ENCODE data around the gene PLA2G3.

Gene PLA2G3

DNA sequence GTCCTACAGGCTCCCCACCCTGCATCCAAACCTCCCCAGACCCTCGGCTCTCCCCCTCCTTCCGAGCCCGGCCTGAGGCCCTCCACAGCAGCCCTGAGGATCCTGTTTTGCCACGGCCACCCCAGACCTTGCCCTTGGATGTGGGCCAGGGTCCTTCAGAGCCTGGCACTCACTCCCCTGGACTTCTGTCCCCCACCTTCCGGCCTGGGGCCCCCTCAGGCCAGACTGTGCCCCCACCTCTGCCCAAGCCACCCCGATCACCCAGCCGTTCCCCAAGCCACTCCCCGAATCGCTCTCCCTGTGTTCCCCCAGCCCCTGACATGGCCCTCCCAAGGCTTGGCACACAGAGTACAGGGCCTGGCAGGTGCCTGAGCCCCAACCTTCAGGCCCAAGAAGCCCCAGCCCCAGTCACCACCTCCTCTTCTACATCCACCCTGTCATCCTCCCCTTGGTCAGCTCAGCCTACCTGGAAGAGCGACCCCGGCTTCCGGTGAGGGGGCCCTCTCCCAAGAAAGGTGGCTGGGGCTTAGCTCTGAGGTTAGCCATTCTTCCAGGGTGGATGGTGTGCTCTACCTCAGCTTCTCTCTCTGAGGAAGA lies 14.7 kb downstream of the PLA2G3 start:
- H3K27ac ChIP-seq (ENCODE audit: insufficient read depth in 1 of 2, low read depth in 1 of 2, low read length in 2 of 2, poor library complexity in 1 of 2, severe bottlenecking in 2 of 2): no peak overlapping the region
- ChIA-PET CTCF (interaction anchor here (0.9 kb wide), 1 partner anchor 30 kb away, joined by 3 read pairs; no protein-coding TSS in a partner anchor), POLR2A (no interaction called here)
- DNase-seq: no peak
- 98% methylated on average over 9 of the region's 12 CpGs for WGBS (ENCODE audit: insufficient coverage)
- H3K4me3 ChIP-seq (ENCODE audit: control insufficient read depth in 1 of 7, extremely low read depth in 1 of 7, insufficient read depth in 4 of 7, low read depth in 2 of 7, low read length in 6 of 7): no peak overlapping the region
- H3K9me3 ChIP-seq (ENCODE audit: control extremely low read depth in 1 of 5, control insufficient read depth in 4 of 5, insufficient read depth in 2 of 5, low read depth in 1 of 5, low read length in 4 of 5): no peaks in the 10 kb centered on the region
- H3K36me3 ChIP-seq (ENCODE audit: control insufficient read depth in 4 of 4, insufficient read depth in 4 of 4, low read length in 3 of 4): no peaks in the 10 kb centered on the region
- H3K4me1 ChIP-seq (ENCODE audit: control extremely low read depth in 1 of 4, control insufficient read depth in 4 of 4, insufficient read depth in 4 of 4, low read length in 3 of 4): peaks cover 0 to 5% (median 2%) of the 10 kb centered on the region in 4 experiments
- H3K27me3 ChIP-seq (replicated peaks in 2 of 5; ENCODE audit: control insufficient read depth in 4 of 5, insufficient read depth in 5 of 5, low read length in 4 of 5): no peaks in the 10 kb centered on the region

DNA sequence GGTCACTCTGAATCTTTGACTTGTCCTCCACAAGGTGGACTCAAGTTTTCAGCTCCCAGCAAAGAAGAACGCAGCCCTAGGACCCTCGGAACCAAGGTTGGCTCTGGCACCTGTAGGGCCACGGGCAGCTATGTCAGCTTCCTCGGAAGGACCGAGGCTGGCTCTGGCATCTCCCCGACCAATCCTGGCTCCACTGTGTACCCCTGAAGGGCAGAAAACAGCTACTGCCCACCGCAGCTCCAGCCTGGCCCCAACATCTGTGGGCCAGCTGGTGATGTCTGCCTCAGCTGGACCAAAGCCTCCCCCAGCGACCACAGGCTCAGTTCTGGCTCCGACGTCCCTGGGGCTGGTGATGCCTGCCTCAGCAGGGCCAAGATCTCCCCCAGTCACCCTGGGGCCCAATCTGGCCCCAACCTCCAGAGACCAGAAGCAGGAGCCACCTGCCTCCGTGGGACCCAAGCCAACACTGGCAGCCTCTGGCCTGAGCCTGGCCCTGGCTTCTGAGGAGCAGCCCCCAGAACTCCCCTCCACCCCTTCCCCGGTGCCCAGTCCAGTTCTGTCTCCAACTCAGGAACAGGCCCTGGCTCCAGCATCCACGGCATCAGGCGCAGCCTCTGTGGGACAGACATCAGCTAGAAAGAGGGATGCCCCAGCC lies 15.4 kb downstream of the PLA2G3 start:
- Histone ChIP-seq H3K4me3 (ENCODE audit: control insufficient read depth in 1 of 7, extremely low read depth in 1 of 7, insufficient read depth in 4 of 7, low read depth in 2 of 7, low read length in 6 of 7) (no peak overlapping the region), H3K9me3 (ENCODE audit: control extremely low read depth in 1 of 5, control insufficient read depth in 4 of 5, insufficient read depth in 2 of 5, low read depth in 1 of 5, low read length in 4 of 5) (no peaks in the 10 kb centered on the region), H3K27me3 (replicated peaks in 2 of 5; ENCODE audit: control insufficient read depth in 4 of 5, insufficient read depth in 5 of 5, low read length in 4 of 5) (no peaks in the 10 kb centered on the region), H3K27ac (ENCODE audit: insufficient read depth in 1 of 2, low read depth in 1 of 2, low read length in 2 of 2, poor library complexity in 1 of 2, severe bottlenecking in 2 of 2) (no peak overlapping the region), H3K4me1 (ENCODE audit: control extremely low read depth in 1 of 4, control insufficient read depth in 4 of 4, insufficient read depth in 4 of 4, low read length in 3 of 4) (peaks cover 0 to 5% (median 2%) of the 10 kb centered on the region in 4 experiments), H3K36me3 (ENCODE audit: control insufficient read depth in 4 of 4, insufficient read depth in 4 of 4, low read length in 3 of 4) (no peaks in the 10 kb centered on the region)
- ChIA-PET POLR2A (no interaction called here), CTCF (interaction anchor here (1.7 kb wide), 1 partner anchor 17 kb away, joined by 4 read pairs; no protein-coding TSS in a partner anchor)
- DNase-seq: no peak
- WGBS (ENCODE audit: insufficient coverage): 92% methylated on average over 14 of the region's 14 CpGs

DNA sequence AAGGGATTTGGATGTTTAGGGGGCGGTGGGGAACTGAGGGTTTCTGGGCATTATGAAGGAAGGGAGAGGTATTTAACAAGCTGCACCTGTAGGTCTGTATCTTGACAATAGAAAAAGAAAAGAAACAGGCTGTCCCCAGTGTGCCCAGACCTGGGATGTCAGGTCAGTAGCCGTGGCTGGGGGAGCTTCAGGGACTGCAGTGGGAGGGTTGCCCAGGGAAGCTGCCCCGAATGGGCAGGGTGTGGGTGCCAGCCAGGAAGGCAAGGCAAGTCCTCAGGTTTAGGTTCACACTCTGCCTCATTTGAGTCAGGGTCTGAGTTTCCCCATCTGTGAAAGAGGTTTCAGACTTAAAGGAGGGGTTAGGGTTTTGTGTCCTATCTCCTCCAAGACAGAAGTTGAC lies 16.0 kb downstream of the PLA2G3 start:
- no peaks in the 10 kb centered on the region for H3K9me3 ChIP-seq (ENCODE audit: control extremely low read depth in 1 of 5, control insufficient read depth in 4 of 5, insufficient read depth in 2 of 5, low read depth in 1 of 5, low read length in 4 of 5)
- no peak overlapping the region for H3K4me3 ChIP-seq (ENCODE audit: control insufficient read depth in 1 of 7, extremely low read depth in 1 of 7, insufficient read depth in 4 of 7, low read depth in 2 of 7, low read length in 6 of 7)
- DNase-seq: no peak
- H3K27me3 ChIP-seq (replicated peaks in 2 of 5; ENCODE audit: control insufficient read depth in 4 of 5, insufficient read depth in 5 of 5, low read length in 4 of 5): no peaks in the 10 kb centered on the region
- whole genome bisulfite sequencing (ENCODE audit: insufficient coverage): 88% methylated on average over 3 of the region's 3 CpGs
- no peaks in the 10 kb centered on the region for H3K36me3 ChIP-seq (ENCODE audit: control insufficient read depth in 4 of 4, insufficient read depth in 4 of 4, low read length in 3 of 4)
- POLR2A ChIA-PET: no interaction called here
- no peak overlapping the region for H3K27ac ChIP-seq (ENCODE audit: insufficient read depth in 1 of 2, low read depth in 1 of 2, low read length in 2 of 2, poor library complexity in 1 of 2, severe bottlenecking in 2 of 2)
- peaks cover 0 to 5% (median 2%) of the 10 kb centered on the region in 4 experiments for H3K4me1 ChIP-seq (ENCODE audit: control extremely low read depth in 1 of 4, control insufficient read depth in 4 of 4, insufficient read depth in 4 of 4, low read length in 3 of 4)
- CTCF ChIA-PET: interaction anchor here (1.7 kb wide), 1 partner anchor 16 kb away, joined by 4 read pairs; no protein-coding TSS in a partner anchor

DNA sequence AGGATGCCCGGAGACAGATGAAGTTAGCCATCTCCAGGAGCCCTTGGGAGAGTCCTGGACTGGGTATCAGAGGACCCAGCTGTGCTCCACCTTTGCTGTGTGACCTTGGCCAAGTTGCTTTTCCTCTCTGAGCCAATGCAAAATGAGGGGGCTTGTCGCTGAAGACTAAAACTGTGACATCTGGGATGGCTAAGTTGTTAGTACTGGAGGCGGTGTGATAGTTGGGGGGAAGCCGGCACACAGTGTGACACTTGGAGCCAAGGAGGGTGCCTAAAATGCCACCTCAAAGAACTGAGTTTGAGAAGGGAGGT lies 17.1 kb downstream of the PLA2G3 start:
- CTCF ChIA-PET: no interaction called here
- Histone ChIP-seq H3K9me3 (ENCODE audit: control extremely low read depth in 1 of 5, control insufficient read depth in 4 of 5, insufficient read depth in 2 of 5, low read depth in 1 of 5, low read length in 4 of 5) (no peaks in the 10 kb centered on the region), H3K27ac (ENCODE audit: insufficient read depth in 1 of 2, low read depth in 1 of 2, low read length in 2 of 2, poor library complexity in 1 of 2, severe bottlenecking in 2 of 2) (no peak overlapping the region), H3K4me1 (ENCODE audit: control extremely low read depth in 1 of 4, control insufficient read depth in 4 of 4, insufficient read depth in 4 of 4, low read length in 3 of 4) (peaks cover 0 to 5% (median 3%) of the 10 kb centered on the region in 4 experiments), H3K36me3 (ENCODE audit: control insufficient read depth in 4 of 4, insufficient read depth in 4 of 4, low read length in 3 of 4) (no peaks in the 10 kb centered on the region), H3K27me3 (replicated peaks in 2 of 5; ENCODE audit: control insufficient read depth in 4 of 5, insufficient read depth in 5 of 5, low read length in 4 of 5) (no peaks in the 10 kb centered on the region), H3K4me3 (ENCODE audit: control insufficient read depth in 1 of 7, extremely low read depth in 1 of 7, insufficient read depth in 4 of 7, low read depth in 2 of 7, low read length in 6 of 7) (no peak overlapping the region)
- WGBS (ENCODE audit: insufficient coverage): 95% methylated on average over 4 of the region's 4 CpGs
- POLR2A ChIA-PET: no interaction called here
- no peak for DNase-seq

DNA sequence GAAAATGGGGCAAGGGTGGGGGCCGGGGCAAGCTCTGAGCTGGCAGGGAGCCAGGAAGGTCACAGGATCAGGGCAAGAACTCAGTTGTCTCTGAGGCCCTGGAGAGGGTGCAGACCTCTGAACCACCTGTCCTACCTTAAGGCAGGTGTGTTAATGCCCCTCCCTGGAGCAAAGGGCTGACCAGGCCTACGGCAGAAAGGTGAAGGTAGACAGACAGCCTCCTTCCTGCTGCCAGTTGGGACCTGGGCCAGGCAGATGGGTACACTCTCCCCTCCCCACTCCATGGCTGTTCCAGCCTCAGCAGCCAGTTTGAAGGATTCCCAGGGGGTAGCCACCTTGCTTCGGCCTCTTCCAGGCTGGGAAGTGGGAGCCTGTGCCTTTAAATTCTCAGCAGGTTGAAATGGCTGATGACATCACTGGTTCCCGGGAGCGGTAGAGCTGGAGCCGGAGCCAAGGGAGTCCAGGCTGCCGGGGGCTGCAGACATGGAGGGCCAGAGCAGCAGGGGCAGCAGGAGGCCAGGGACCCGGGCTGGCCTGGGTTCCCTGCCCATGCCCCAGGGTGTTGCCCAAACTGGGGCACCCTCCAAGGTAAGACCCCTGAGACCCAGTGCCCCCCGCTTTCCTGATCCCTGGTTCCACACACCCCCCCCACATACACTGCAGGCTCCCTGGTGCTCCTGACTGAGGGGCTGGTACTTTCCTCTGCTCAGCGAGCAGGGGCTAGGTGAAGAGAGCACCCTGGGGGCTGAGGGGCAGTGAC lies 17.6 kb downstream of the PLA2G3 start, which contains the start of gene INPP5J:
INPP5J (plus strand) TSS at position 435 of the 760 bp plus-strand sequence; CDS start at position 484, 49 bp downstream.
- Histone ChIP-seq H3K4me3 (ENCODE audit: control insufficient read depth in 1 of 7, extremely low read depth in 1 of 7, insufficient read depth in 4 of 7, low read depth in 2 of 7, low read length in 6 of 7) (no peak within 1 kb of the TSS), H3K9me3 (ENCODE audit: control extremely low read depth in 1 of 5, control insufficient read depth in 4 of 5, insufficient read depth in 2 of 5, low read depth in 1 of 5, low read length in 4 of 5) (no peaks in the 10 kb centered on the region), H3K4me1 (ENCODE audit: control extremely low read depth in 1 of 4, control insufficient read depth in 4 of 4, insufficient read depth in 4 of 4, low read length in 3 of 4) (peaks cover 0 to 5% (median 3%) of the 10 kb centered on the region in 4 experiments), H3K36me3 (ENCODE audit: control insufficient read depth in 4 of 4, insufficient read depth in 4 of 4, low read length in 3 of 4) (no peaks in the 10 kb centered on the region), H3K27me3 (replicated peaks in 2 of 5; ENCODE audit: control insufficient read depth in 4 of 5, insufficient read depth in 5 of 5, low read length in 4 of 5) (no peaks in the 10 kb centered on the region), H3K27ac (ENCODE audit: insufficient read depth in 1 of 2, low read depth in 1 of 2, low read length in 2 of 2, poor library complexity in 1 of 2, severe bottlenecking in 2 of 2) (no peak within 1 kb of the TSS)
- 71% methylated on average over 8 of the region's 10 CpGs for WGBS (ENCODE audit: insufficient coverage)
- DNase-seq: no peak
- CTCF ChIA-PET: interaction anchor here (0.8 kb wide), 1 partner anchor 177 kb away, joined by 3 read pairs; no protein-coding TSS in a partner anchor
- POLR2A ChIA-PET: no interaction called here

GRCh38 chr22:31122196-31122531 lies 18.1 kb downstream of the PLA2G3 start:
- Histone ChIP-seq H3K9me3 (ENCODE audit: control extremely low read depth in 1 of 5, control insufficient read depth in 4 of 5, insufficient read depth in 2 of 5, low read depth in 1 of 5, low read length in 4 of 5) (no peaks in the 10 kb centered on the region), H3K4me3 (ENCODE audit: control insufficient read depth in 1 of 7, extremely low read depth in 1 of 7, insufficient read depth in 4 of 7, low read depth in 2 of 7, low read length in 6 of 7) (no peak overlapping the region), H3K27me3 (replicated peaks in 2 of 5; ENCODE audit: control insufficient read depth in 4 of 5, insufficient read depth in 5 of 5, low read length in 4 of 5) (no peaks in the 10 kb centered on the region), H3K27ac (ENCODE audit: insufficient read depth in 1 of 2, low read depth in 1 of 2, low read length in 2 of 2, poor library complexity in 1 of 2, severe bottlenecking in 2 of 2) (no peak overlapping the region), H3K36me3 (ENCODE audit: control insufficient read depth in 4 of 4, insufficient read depth in 4 of 4, low read length in 3 of 4) (no peaks in the 10 kb centered on the region), H3K4me1 (ENCODE audit: control extremely low read depth in 1 of 4, control insufficient read depth in 4 of 4, insufficient read depth in 4 of 4, low read length in 3 of 4) (peaks cover 0 to 3% (median 3%) of the 10 kb centered on the region in 4 experiments)
- DNase-seq: no peak
- POLR2A ChIA-PET: no interaction called here
- CTCF ChIA-PET: interaction anchor here (0.8 kb wide), 1 partner anchor 177 kb away, joined by 3 read pairs; no protein-coding TSS in a partner anchor
- WGBS (ENCODE audit: insufficient coverage): 87% methylated on average over 2 of the region's 2 CpGs

DNA sequence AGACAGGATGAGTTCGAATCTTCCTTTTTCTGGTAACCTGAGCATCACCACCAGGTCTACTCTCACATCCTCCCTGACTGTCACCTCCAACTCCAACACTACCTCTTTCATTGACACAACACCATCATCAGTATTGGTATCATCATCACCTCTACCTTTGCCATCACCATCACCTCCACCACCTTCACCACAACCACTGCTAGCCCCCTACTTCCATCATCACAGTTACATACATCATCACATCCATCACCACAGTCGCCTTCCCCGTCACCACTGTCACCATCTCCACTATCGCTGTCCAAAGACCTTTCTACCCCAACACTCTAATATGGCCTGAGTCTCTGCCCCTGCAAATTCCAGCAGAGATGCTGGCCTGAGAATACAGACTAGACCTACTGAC lies 18.9 kb downstream of the PLA2G3 start:
- POLR2A ChIA-PET: no interaction called here
- peaks cover 0 to 3% (median under 1%) of the 10 kb centered on the region in 4 experiments for H3K4me1 ChIP-seq (ENCODE audit: control extremely low read depth in 1 of 4, control insufficient read depth in 4 of 4, insufficient read depth in 4 of 4, low read length in 3 of 4)
- no peaks in the 10 kb centered on the region for H3K36me3 ChIP-seq (ENCODE audit: control insufficient read depth in 4 of 4, insufficient read depth in 4 of 4, low read length in 3 of 4)
- H3K9me3 ChIP-seq (ENCODE audit: control extremely low read depth in 1 of 5, control insufficient read depth in 4 of 5, insufficient read depth in 2 of 5, low read depth in 1 of 5, low read length in 4 of 5): no peaks in the 10 kb centered on the region
- H3K27ac ChIP-seq (ENCODE audit: insufficient read depth in 1 of 2, low read depth in 1 of 2, low read length in 2 of 2, poor library complexity in 1 of 2, severe bottlenecking in 2 of 2): no peak overlapping the region
- CTCF ChIA-PET: no interaction called here
- WGBS (ENCODE audit: insufficient coverage): 95% methylated on average over 4 of the region's 4 CpGs
- DNase-seq: no peak
- H3K4me3 ChIP-seq (ENCODE audit: control insufficient read depth in 1 of 7, extremely low read depth in 1 of 7, insufficient read depth in 4 of 7, low read depth in 2 of 7, low read length in 6 of 7): no peak overlapping the region
- H3K27me3 ChIP-seq (replicated peaks in 2 of 5; ENCODE audit: control insufficient read depth in 4 of 5, insufficient read depth in 5 of 5, low read length in 4 of 5): no peaks in the 10 kb centered on the region
